T-helper 22 cell (primary cell): ENCODE measurements around the gene MGA.
"Not testable (repeated sequence)": the region's sequence is repeated elsewhere in the genome, so short reads cannot be mapped to it uniquely, and the experiment has no call there.

Source experiments
- DNase-seq: peaks from one replicate; pipeline ENCODE4 v3.0.0-alpha.2; 2020; ENCODE audit warnings: low read depth

MGA gene

GRCh38 chr15:41716864-41717263 is 56.7 kb downstream of the MGA start:
- no peak for DNase-seq

GRCh38 chr15:41727143-41727542 is 66.9 kb downstream of the MGA start:
- no peak for DNase-seq

DNA sequence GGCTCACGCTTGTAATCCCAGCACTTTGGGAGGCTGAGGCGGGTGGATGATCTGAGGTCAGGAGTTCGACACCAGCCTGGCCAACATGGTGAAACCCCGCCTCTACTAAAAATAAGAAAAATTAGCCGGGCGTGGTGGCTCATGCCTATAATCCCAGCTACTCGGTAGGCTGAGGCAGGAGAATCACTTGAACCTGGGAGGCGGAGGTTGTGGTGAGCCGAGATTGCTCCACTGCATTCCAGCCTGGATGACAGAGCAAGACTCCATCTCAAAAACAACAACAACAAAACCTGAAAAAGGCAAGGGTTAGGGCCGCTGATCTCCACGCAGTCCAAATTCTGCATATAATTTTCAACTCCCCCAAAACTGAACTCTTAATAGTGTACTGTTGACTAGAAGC is 67.9 kb downstream of the MGA start:
- not testable (repeated sequence) for DNase-seq

GRCh38 chr15:41730543-41730942 is 70.3 kb downstream of the MGA start:
- DNase-seq: no peak

- no peak for DNase-seq
Measured at GRCh38 chr15:41732483-41732882, 72.3 kb downstream of the MGA start.

DNA sequence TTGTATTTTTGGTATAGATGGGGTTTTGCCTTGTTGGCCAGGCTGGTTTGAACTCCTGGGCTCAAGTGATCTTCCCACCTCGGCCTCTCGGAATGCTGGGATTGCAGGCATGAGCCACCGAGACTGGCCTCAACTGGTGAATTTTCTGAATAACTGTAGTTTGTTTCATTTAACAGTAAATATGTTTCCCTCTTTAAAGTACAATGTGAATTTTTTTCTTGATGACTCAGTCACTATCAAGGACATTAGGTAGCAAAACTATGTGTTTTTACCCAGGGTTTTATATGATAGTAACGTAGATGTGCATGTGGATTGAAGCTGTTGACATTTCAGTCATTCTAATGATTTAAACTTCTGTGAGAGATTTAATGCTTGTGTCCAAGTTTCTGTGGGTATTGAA is 73.9 kb downstream of the MGA start:
- no peak for DNase-seq

DNA sequence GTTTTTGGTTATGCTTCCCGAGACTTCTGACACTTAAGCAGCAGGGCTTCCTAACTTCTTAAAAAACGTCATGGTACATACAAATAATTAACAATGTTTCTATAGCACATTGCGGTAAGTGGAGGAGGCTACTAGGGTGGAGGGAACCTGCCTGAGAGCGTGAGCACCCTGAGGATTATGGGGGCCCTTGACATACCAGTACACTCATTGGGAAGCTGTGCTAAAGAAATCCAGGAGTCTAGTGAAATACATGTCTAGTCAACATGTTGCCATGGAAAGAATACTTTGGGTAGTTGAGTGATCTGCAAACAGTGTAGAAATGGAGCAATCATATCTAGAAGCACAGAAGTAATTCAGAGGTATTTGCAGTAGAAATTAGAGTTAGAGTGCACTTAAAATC is 74.8 kb downstream of the MGA start:
- no peak for DNase-seq

DNA sequence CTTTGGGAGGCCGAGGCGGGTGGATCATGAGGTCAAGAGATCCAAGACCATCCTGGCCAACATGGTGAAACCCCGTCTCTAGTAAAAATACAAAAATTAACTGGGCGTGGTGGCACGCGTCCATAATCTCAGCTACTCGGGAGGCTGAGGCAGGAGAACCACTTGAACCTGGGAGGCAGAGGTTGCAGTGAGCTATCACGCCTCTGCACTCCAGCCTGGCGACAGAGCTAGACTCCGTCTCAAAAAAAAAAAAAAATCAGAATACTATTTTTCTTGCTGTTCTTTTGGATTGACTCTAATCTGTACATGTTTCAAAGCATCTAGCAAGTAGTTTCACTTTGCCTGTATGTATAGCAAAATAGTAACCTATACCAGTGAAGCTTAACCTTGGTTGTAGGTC is 75.3 kb downstream of the MGA start:
- not testable (repeated sequence) for DNase-seq

DNA sequence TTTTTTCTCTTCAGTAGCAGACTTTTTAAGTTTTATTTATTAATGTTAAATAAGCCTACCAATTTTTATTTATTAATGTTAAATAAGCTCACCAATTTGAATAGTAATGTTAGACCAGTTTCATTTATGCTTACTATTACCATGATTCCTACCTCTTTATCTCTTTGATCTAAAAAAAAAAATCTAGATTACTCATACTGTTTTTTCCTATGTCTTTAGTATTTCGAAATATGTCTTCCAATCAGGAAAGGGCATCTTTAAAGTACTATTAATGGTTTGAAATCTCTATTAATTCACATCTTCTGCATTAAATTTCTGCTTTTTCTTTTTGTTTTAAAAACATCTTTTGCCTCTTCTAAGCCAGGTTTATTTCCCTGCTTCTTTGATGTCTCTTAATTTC is 86.6 kb downstream of the MGA start:
- DNase-seq: no peak

DNA sequence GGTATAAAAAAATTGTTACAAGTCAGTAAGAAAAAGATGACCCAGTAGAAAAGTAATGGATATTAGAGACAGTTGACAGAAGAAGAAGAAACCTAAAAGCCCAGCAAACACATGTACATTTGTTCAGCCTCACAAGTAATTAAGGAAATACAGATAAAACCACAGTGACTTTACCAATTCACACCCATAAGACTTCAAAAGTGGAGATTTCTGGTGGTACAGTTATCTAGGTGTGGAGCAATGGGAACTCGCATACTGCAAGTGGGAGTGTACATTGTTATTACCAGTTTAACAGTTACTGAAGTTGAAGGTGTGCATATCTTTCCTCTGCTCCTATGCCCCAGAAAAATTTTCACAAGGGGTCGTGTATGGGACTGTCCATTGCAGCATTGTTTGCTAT is 96.0 kb downstream of the MGA start:
- no peak for DNase-seq

GRCh38 chr15:41772720-41773331 is 112.6 kb downstream of the MGA start:
- DNase-seq: peak; percentile 34

- no peak for DNase-seq
Measured at GRCh38 chr15:41773332-41773728, 113.1 kb downstream of the MGA start.

GRCh38 chr15:41773729-41774061 is 113.5 kb downstream of the MGA start:
- DNase-seq: no peak

- peak; percentile 97 for DNase-seq
Measured at GRCh38 chr15:41774062-41774881, 114.1 kb downstream of the MGA start, which contains the start of gene MAPKBP1. TSS of gene MAPKBP1 (plus strand) at chr15:41774484. CDS start at chr15:41775276, 792 bp downstream.

GRCh38 chr15:41774882-41775417 is 114.7 kb downstream of the MGA start:
- no peak for DNase-seq

DNA sequence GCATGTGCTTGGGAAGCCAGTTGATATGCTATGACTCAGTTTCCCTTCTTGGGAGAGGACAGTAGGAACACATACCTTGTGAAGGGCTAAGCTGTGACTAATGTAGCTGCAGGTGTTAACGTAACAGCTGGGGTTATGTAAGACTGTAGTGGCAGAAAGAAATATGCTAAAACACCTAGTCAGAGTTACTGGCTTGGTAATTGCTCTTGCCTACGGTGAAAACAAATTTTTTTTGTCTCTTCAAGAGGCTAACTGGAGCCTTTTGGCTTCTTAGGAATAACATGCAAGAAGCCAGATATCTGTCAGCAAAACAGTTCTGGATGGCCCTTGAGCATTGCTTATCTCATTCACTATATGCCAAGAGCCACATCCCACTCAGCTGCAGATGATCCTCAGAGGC is 115.4 kb downstream of the MGA start:
- DNase-seq: no peak

- DNase-seq: no peak
Measured at GRCh38 chr15:41777421-41777973, 117.3 kb downstream of the MGA start.

GRCh38 chr15:41778521-41778920 is 118.3 kb downstream of the MGA start:
- DNase-seq: no peak

DNA sequence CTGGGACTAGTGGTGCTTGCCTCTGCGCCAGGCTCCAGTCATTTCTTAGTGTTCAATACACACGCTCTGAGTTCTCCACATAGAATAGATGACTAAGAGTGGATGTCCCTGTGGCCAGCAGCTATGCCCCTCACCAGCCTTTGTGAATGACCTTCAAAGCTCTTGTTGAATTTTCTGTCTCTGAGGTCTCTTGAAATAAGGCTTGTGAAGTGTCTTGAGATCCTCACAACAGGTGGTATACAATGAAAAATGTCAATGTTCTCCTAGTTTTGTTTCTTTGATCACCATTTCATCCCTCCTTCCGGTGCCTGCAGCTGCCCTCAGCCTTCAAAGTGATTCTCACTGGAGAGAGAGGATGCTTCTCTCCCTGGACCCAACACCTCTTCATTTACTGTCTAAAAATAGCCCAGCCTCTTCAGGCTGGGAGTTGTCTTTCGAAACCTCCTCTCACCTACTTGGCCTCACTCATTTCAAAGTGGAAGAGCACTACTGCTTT is 119.5 kb downstream of the MGA start:
- no peak for DNase-seq

DNA sequence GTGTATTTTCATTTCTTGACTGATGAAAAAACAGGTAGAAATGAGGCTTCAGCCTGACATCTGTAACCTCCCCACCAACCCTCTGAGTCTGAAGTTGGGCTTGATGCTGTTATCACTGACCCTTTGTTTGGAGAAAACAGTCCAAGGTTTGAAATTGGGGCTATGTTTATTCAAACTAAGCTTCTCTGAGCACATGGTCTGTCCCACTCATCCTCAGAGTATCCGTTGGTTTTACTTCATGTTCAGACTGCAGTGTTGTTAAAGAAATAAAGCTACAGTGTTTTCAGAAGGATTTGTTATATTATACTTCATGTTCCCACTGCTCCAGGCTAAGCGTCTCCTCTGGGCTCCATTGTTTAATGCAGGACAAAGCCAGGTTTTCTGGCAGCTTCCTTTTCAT is 120.1 kb downstream of the MGA start:
- no peak for DNase-seq

DNA sequence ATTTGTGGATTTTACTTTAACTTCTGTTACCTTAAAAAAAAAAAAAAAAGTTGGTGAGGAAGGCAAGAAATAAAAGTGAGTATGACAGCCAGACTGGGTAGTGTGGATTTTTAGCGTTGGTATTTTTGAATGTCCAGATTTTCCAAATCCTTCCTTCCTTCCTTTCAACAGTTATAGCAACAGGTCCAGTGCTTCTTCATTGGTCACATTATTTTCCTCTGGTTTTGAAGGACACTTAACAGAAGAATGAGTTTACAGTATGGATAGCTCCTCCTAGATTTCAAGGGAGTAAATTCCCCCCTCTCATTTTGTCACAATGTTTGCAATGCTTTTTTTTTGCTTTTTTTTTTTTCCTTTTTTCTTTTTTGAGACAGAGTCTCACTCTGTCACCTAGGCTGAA is 120.5 kb downstream of the MGA start:
- no peak for DNase-seq

- DNase-seq: no peak
Measured at GRCh38 chr15:41782371-41783282, 122.4 kb downstream of the MGA start.
